ENCODE results near the gene HOXB4. TPM values are rescaled to one million over a fixed set of nuclear protein-coding genes. Genes with fewer than 3 reads are reported as not detected.
A peak's percentile ranks its signal among the peaks of the same experiment; 100 is the strongest.

HOXB4 gene
- total and polyA plus RNA-seq, 4 donors: 6.0 to 16.6 (median 10.0) TPM

- Histone ChIP-seq H3K4me3 (ENCODE audit: low read depth, low read length) (peak overlapping the region; percentile 30), H3K36me3 (ENCODE audit: control insufficient read depth, insufficient read depth, low read length) (peaks cover 36% of the 10 kb centered on the region), H3K9me3 (ENCODE audit: control insufficient read depth, insufficient read depth, low read length) (no peaks in the 10 kb centered on the region), H3K27ac (ENCODE audit: low read depth, low read length) (peak overlapping the region; percentile 99), H3K27me3 (ENCODE audit: control insufficient read depth, insufficient read depth, low read length) (no peaks in the 10 kb centered on the region), H3K4me1 (ENCODE audit: control insufficient read depth, insufficient read depth, low read length) (peaks cover 93% of the 10 kb centered on the region)
- 10% methylated on average over 5 of the region's 6 CpGs for WGBS (ENCODE audit: insufficient coverage)
- peak in 2 of 6 donors; percentile 62 to 88 for DNase-seq (ENCODE audit: low read depth in 4 of 6, low spot score in 6 of 6)
These were observed 14.7 kb downstream of the HOXB4 start for GRCh38 chr17:48563385-48563838.

- Histone ChIP-seq H3K36me3 (ENCODE audit: control insufficient read depth, insufficient read depth, low read length) (peaks cover 40% of the 10 kb centered on the region), H3K9me3 (ENCODE audit: control insufficient read depth, insufficient read depth, low read length) (no peaks in the 10 kb centered on the region), H3K27ac (ENCODE audit: low read depth, low read length) (peak overlapping the region; percentile 99), H3K27me3 (ENCODE audit: control insufficient read depth, insufficient read depth, low read length) (no peaks in the 10 kb centered on the region), H3K4me3 (ENCODE audit: low read depth, low read length) (peak overlapping the region; percentile 30), H3K4me1 (ENCODE audit: control insufficient read depth, insufficient read depth, low read length) (peaks cover 93% of the 10 kb centered on the region)
- DNase-seq (ENCODE audit: low read depth in 4 of 6, low spot score in 6 of 6): no peak
- 4% methylated on average over 4 of the region's 5 CpGs for WGBS (ENCODE audit: insufficient coverage)
These were observed 15.2 kb downstream of the HOXB4 start for GRCh38 chr17:48562934-48563333.

GRCh38 chr17:48561884-48562810 is 16.0 kb downstream of the HOXB4 start:
- 16% methylated on average over 7 of the region's 15 CpGs for WGBS (ENCODE audit: insufficient coverage)
- peak overlapping the region; percentile 30 for H3K4me3 ChIP-seq (ENCODE audit: low read depth, low read length)
- H3K27ac ChIP-seq (ENCODE audit: low read depth, low read length): peak overlapping the region; percentile 99
- H3K4me1 ChIP-seq (ENCODE audit: control insufficient read depth, insufficient read depth, low read length): peaks cover 95% of the 10 kb centered on the region
- H3K36me3 ChIP-seq (ENCODE audit: control insufficient read depth, insufficient read depth, low read length): peaks cover 41% of the 10 kb centered on the region
- DNase-seq (ENCODE audit: low read depth in 4 of 6, low spot score in 6 of 6): no peak
- H3K9me3 ChIP-seq (ENCODE audit: control insufficient read depth, insufficient read depth, low read length): no peaks in the 10 kb centered on the region
- H3K27me3 ChIP-seq (ENCODE audit: control insufficient read depth, insufficient read depth, low read length): no peaks in the 10 kb centered on the region

GRCh38 chr17:48559840-48560817 is 18.0 kb downstream of the HOXB4 start:
- H3K36me3 ChIP-seq (ENCODE audit: control insufficient read depth, insufficient read depth, low read length): peaks cover 35% of the 10 kb centered on the region
- H3K27me3 ChIP-seq (ENCODE audit: control insufficient read depth, insufficient read depth, low read length): no peaks in the 10 kb centered on the region
- DNase-seq (ENCODE audit: low read depth in 4 of 6, low spot score in 6 of 6): peak in 1 of 6 donors; percentile 81
- 14% methylated on average over 9 of the region's 14 CpGs for whole genome bisulfite sequencing (ENCODE audit: insufficient coverage)
- H3K9me3 ChIP-seq (ENCODE audit: control insufficient read depth, insufficient read depth, low read length): no peaks in the 10 kb centered on the region
- peaks cover 86% of the 10 kb centered on the region for H3K4me1 ChIP-seq (ENCODE audit: control insufficient read depth, insufficient read depth, low read length)
- peak overlapping the region; percentile 28 for H3K4me3 ChIP-seq (ENCODE audit: low read depth, low read length)
- H3K27ac ChIP-seq (ENCODE audit: low read depth, low read length): peak overlapping the region; percentile 99

GRCh38 chr17:48559122-48559839 is 18.9 kb downstream of the HOXB4 start:
- H3K27ac ChIP-seq (ENCODE audit: low read depth, low read length): peak overlapping the region; percentile 99
- peak in 1 of 6 donors; percentile 69 for DNase-seq (ENCODE audit: low read depth in 4 of 6, low spot score in 6 of 6)
- peaks cover 36% of the 10 kb centered on the region for H3K36me3 ChIP-seq (ENCODE audit: control insufficient read depth, insufficient read depth, low read length)
- peaks cover 85% of the 10 kb centered on the region for H3K4me1 ChIP-seq (ENCODE audit: control insufficient read depth, insufficient read depth, low read length)
- no peaks in the 10 kb centered on the region for H3K27me3 ChIP-seq (ENCODE audit: control insufficient read depth, insufficient read depth, low read length)
- WGBS (ENCODE audit: insufficient coverage): 14% methylated on average over 10 of the region's 16 CpGs
- no peaks in the 10 kb centered on the region for H3K9me3 ChIP-seq (ENCODE audit: control insufficient read depth, insufficient read depth, low read length)
- peak overlapping the region; percentile 28 for H3K4me3 ChIP-seq (ENCODE audit: low read depth, low read length)

DNA sequence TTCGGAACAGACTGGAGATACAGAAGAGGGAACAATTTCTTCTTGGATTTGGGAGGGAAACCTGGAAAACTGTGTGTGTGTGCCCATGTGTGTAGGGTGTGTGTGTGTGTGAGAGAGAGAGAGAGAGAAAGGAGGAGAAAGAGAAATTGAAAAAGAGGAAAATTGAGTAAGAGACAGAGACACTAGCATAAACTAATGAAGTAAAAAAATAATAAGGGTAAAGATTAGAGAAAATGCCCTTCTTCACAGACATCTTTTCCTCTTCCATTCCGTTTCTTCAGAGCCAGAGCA is 19.4 kb downstream of the HOXB4 start:
- peak in 1 of 6 donors; percentile 63 for DNase-seq (ENCODE audit: low read depth in 4 of 6, low spot score in 6 of 6)
- 28% methylated on average over 2 of the region's 2 CpGs for WGBS (ENCODE audit: insufficient coverage)
- peaks cover 37% of the 10 kb centered on the region for H3K36me3 ChIP-seq (ENCODE audit: control insufficient read depth, insufficient read depth, low read length)
- no peaks in the 10 kb centered on the region for H3K9me3 ChIP-seq (ENCODE audit: control insufficient read depth, insufficient read depth, low read length)
- no peaks in the 10 kb centered on the region for H3K27me3 ChIP-seq (ENCODE audit: control insufficient read depth, insufficient read depth, low read length)
- peak overlapping the region; percentile 28 for H3K4me3 ChIP-seq (ENCODE audit: low read depth, low read length)
- peaks cover 84% of the 10 kb centered on the region for H3K4me1 ChIP-seq (ENCODE audit: control insufficient read depth, insufficient read depth, low read length)
- peak overlapping the region; percentile 99 for H3K27ac ChIP-seq (ENCODE audit: low read depth, low read length)

DNA sequence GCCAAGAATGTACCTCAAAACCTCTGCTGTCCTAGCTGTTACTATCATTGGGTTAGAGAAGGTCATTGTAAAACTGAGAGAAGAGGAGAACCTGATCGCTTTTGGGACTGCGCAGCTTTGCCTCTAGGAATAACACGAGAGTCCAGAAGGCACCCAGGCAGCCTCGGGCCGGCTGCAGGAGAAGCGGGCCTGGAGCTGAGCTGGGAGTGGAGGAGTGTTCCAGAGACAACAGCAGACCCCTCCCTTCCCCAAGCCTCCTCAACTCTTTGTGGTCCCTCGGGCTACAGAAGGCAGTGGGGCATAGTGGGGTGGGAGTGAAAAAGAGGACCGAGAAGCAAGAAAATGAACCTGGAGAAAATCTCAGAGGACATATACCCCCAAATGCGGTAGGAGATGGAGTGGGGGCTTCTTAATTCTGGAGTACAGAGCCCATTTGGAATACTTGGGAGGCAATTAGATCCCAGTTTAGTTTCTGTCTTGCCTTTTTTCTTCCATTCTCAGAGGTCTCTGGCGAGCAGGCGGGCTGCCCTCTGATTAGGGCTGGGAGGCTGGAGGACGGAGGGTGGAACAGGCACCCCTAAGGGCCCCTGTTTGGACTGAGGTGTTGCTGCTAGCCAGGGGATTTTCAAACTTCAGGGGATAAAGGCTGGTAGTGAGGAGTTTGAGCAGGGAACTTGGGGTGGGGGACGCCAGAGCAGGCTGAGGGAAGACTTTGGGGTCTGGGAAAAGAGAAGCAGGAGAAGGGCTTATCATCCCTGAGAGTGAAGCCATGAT is 19.9 kb downstream of the HOXB4 start:
- WGBS (ENCODE audit: insufficient coverage): 26% methylated on average over 12 of the region's 13 CpGs
- peak overlapping the region; percentile 28 for H3K4me3 ChIP-seq (ENCODE audit: low read depth, low read length)
- peak overlapping the region; percentile 99 for H3K27ac ChIP-seq (ENCODE audit: low read depth, low read length)
- peak in 2 of 6 donors; percentile 32 to 73 for DNase-seq (ENCODE audit: low read depth in 4 of 6, low spot score in 6 of 6)
- H3K36me3 ChIP-seq (ENCODE audit: control insufficient read depth, insufficient read depth, low read length): peaks cover 34% of the 10 kb centered on the region
- H3K9me3 ChIP-seq (ENCODE audit: control insufficient read depth, insufficient read depth, low read length): no peaks in the 10 kb centered on the region
- peaks cover 81% of the 10 kb centered on the region for H3K4me1 ChIP-seq (ENCODE audit: control insufficient read depth, insufficient read depth, low read length)
- no peaks in the 10 kb centered on the region for H3K27me3 ChIP-seq (ENCODE audit: control insufficient read depth, insufficient read depth, low read length)

- Histone ChIP-seq H3K9me3 (ENCODE audit: control insufficient read depth, insufficient read depth, low read length) (no peaks in the 10 kb centered on the region), H3K4me1 (ENCODE audit: control insufficient read depth, insufficient read depth, low read length) (peaks cover 81% of the 10 kb centered on the region), H3K4me3 (ENCODE audit: low read depth, low read length) (peak overlapping the region; percentile 28), H3K27me3 (ENCODE audit: control insufficient read depth, insufficient read depth, low read length) (no peaks in the 10 kb centered on the region), H3K36me3 (ENCODE audit: control insufficient read depth, insufficient read depth, low read length) (peaks cover 42% of the 10 kb centered on the region), H3K27ac (ENCODE audit: low read depth, low read length) (peak overlapping the region; percentile 99)
- DNase-seq (ENCODE audit: low read depth in 4 of 6, low spot score in 6 of 6): peak in 3 of 6 donors; percentile 44 to 80 (median 65)
- 9% methylated on average over 4 of the region's 7 CpGs for WGBS (ENCODE audit: insufficient coverage)
These were observed 21.4 kb downstream of the HOXB4 start for GRCh38 chr17:48556576-48557401.

Measured in spinal cord (tissue), 10 donors.